Adrenal gland (tissue), 12 donors: ENCODE results near the gene CA5A. TPM values are rescaled to one million over a fixed set of nuclear protein-coding genes. Genes with fewer than 3 reads are reported as not detected.
A peak's percentile ranks its signal among the peaks of the same experiment; 100 is the strongest.

Experiments used
- DNase-seq, 7 donors: peaks; one replicate each; pipeline ENCODE4 v3.0.0-alpha.2; 2019 to 2020
- H3K27ac ChIP-seq, 5 donors: fragments of 200-600 bp; sonication (generic) in 4 of 5; 1 replicate in 3 of 5; 2 replicates in 2 of 5; pipeline versions ENCODE4 v1.5.1 to v1.8.0; 2016 to 2020; ENCODE audit warnings: mild to moderate bottlenecking in 1 of 5
- H3K27me3 ChIP-seq: fragments of 200-600 bp; 2 replicates; pipeline ENCODE4 v1.8.0; 2021
- H3K36me3 ChIP-seq, 2 donors: fragments of 200-600 bp; replicated peaks in 1 of 2; 1 replicate in 1 of 2; 2 replicates in 1 of 2; pipeline versions ENCODE4 v1.5.1 to v1.8.0; 2018 to 2022
- H3K4me1 ChIP-seq, 2 donors: fragments of 200-600 bp; replicated peaks in 1 of 2; 1 replicate in 1 of 2; 2 replicates in 1 of 2; pipeline versions ENCODE4 v1.5.1 to v1.8.0; 2018 to 2021
- H3K4me3 ChIP-seq, 4 donors: fragments of 200-600 bp; sonication (generic) in 3 of 4; one replicate each; pipeline ENCODE4 v1.5.1; 2016 to 2018
- H3K9me3 ChIP-seq, 3 donors: fragments of 200-600 bp; sonication (generic) in 1 of 3; replicated peaks in 1 of 3; 1 replicate in 2 of 3; 2 replicates in 1 of 3; pipeline versions ENCODE4 v1.5.1 to v1.8.0; 2016 to 2021
- CTCF ChIP-seq, 6 experiments: fragments of 450-650 bp in 4 of 6; fragments of 200-600 bp in 2 of 6; sonication (generic) in 1 of 6; IDR thresholded peaks; 1 replicate in 5 of 6; 2 replicates in 1 of 6; pipeline versions ENCODE4 v1.5.1 to v1.8.0; 2016 to 2021; ENCODE audit warnings: antibody characterized with exemption in 6 of 6, mild to moderate bottlenecking in 2 of 6, moderate library complexity in 1 of 6
- POLR2A ChIP-seq, 2 donors: fragments of 450-650 bp; IDR thresholded peaks; one replicate each; pipeline ENCODE4 v1.6.1; 2017; ENCODE audit warnings: antibody characterized with exemption in 2 of 2, mild to moderate bottlenecking in 2 of 2, moderate library complexity in 1 of 2
- WGBS, 4 donors: extraction: QIAGEN DNeasy Blood & Tissue Kit in 2 of 4; methylation state at CpG; one replicate each; pipeline versions ENCODE4 v1.1.5 to v1.1.7; 2013 to 2017; 5-methylcytosine and 5-hydroxymethylcytosine counted together
- intact Hi-C, 2 donors: fragments of 100-400 bp; cut with DNase I; formaldehyde crosslinking; loops; one replicate each; pipeline versions ENCODE4 v1.14.1 to v1.15.0; 2022 to 2023
- polyA plus RNA-seq, 3 donors: library from polyadenylated mRNA; stranded (reverse); fragments of 200-250 nt in 2 of 3; fragments of 350-450 nt in 1 of 3; fragmentation: Illumina TruSeq in 1 of 3; extraction: RNeasy Lipid Tissue Mini Kit (QIAGEN cat#74804) in 1 of 3; gene quantifications; one replicate each; pipeline ENCODE4 v1.2.3, GENCODE V29; 2013 to 2014
- total RNA-seq, 9 donors: library from RNA; depleted of rRNA in 4 of 9; stranded (reverse); fragments of >200 nt in 4 of 9; fragments of 120-200 nt in 1 of 9; fragmentation: NEBNext Ultra II Directional in 1 of 9; extraction: Animal tissue kit (Norgen Biotek cat#: 25700) in 1 of 9; gene quantifications; one replicate each; pipeline versions ENCODE4 v1.1.0 to v1.2.4, GENCODE V29; 2013 to 2023
- donor health status: healthy with polysubstance abuse.
- donor health status: Bipolar disorder and iron deficiency.
- donor health status: DM: yes; HTN: yes; CAD: no.
- donor health status: DM: no; HTN: no; CAD: no.
- donor health status: DM: no; HTN: no; CAD: no.
- donor health status: DM: yes; HTN: yes; CAD: no.

Gene CA5A
- total and polyA plus RNA-seq, 12 donors, result 0.17 to 0.56 TPM; not detected in 10

GRCh38 chr16:87922250-87922871 is 14.0 kb downstream of the CA5A start:
- Histone ChIP-seq H3K27ac (peak overlapping the region in 1 of 5 donors; percentile 65), H3K9me3 (no peaks in the 10 kb centered on the region), H3K36me3 (no peaks in the 10 kb centered on the region), H3K27me3 (no peaks in the 10 kb centered on the region), H3K4me1 (peaks cover 23 to 27% of the 10 kb centered on the region in 2 donors), H3K4me3 (no peak overlapping the region)
- peak; percentile 38 to 82 (median 76) for DNase-seq
- intact Hi-C loops, result no loop called here
- TF ChIP-seq CTCF (IDR thresholded peaks at IDR 0.05) (no peak), POLR2A (IDR thresholded peaks at IDR 0.05) (no peak)
- WGBS, 4 donors, result 40 to 77% (median 60%) methylated on average over 5 to 14 of the region's 14 CpGs

- Histone ChIP-seq H3K27ac (no peak overlapping the region), H3K4me3 (no peak overlapping the region), H3K9me3 (no peaks in the 10 kb centered on the region), H3K27me3 (no peaks in the 10 kb centered on the region), H3K4me1 (peaks cover 23 to 27% of the 10 kb centered on the region in 2 donors), H3K36me3 (no peaks in the 10 kb centered on the region)
- intact Hi-C loops, result no loop called here
- no peak for DNase-seq
- TF ChIP-seq CTCF (IDR thresholded peaks at IDR 0.05) (no peak), POLR2A (IDR thresholded peaks at IDR 0.05) (no peak)
- WGBS, 4 donors, result 81 to 91% (median 84%) methylated on average over 6 to 13 of the region's 13 CpGs
These were observed 15.0 kb downstream of the CA5A start for GRCh38 chr16:87921236-87921773.

- Histone ChIP-seq H3K36me3 (no peaks in the 10 kb centered on the region), H3K27ac (no peak overlapping the region), H3K4me1 (peaks cover 23 to 27% of the 10 kb centered on the region in 2 donors), H3K9me3 (no peaks in the 10 kb centered on the region), H3K4me3 (no peak overlapping the region), H3K27me3 (no peaks in the 10 kb centered on the region)
- DNase-seq, result no peak
- WGBS, 4 donors, result 91 to 95% (median 92%) methylated on average over 7 to 10 of the region's 10 CpGs
- intact Hi-C loops, result no loop called here
- no peak for TF ChIP-seq CTCF (IDR thresholded peaks at IDR 0.05)
- no peak for TF ChIP-seq POLR2A (IDR thresholded peaks at IDR 0.05)
These were observed 16.7 kb downstream of the CA5A start for GRCh38 chr16:87919681-87919994.

GRCh38 chr16:87918866-87919680 is 17.3 kb downstream of the CA5A start:
- intact Hi-C loops, result no loop called here
- H3K4me3 ChIP-seq, result peak overlapping the region in 2 of 4 donors; percentile 7 to 40
- peaks cover 23 to 27% of the 10 kb centered on the region in 2 donors for H3K4me1 ChIP-seq
- no peak for TF ChIP-seq POLR2A (IDR thresholded peaks at IDR 0.05)
- TF ChIP-seq CTCF (IDR thresholded peaks at IDR 0.05), result no peak
- WGBS, 4 donors, result 18 to 49% (median 44%) methylated on average over 18 to 37 of the region's 37 CpGs
- H3K27ac ChIP-seq, result peak overlapping the region; percentile 69 to 93 (median 92)
- H3K36me3 ChIP-seq, result no peaks in the 10 kb centered on the region
- H3K27me3 ChIP-seq, result no peaks in the 10 kb centered on the region
- DNase-seq, result peak; percentile 57 to 83 (median 70)
- no peaks in the 10 kb centered on the region for H3K9me3 ChIP-seq
